Ishikawa (cell line): ENCODE results near the gene KRT35.

Experiments used
- CREB1 ChIP-seq: IDR thresholded peaks from 2 replicates; pipeline ENCODE4 v1.6.1; 2012; ENCODE audit warnings: low read depth
- EP300 ChIP-seq: IDR thresholded peaks from 2 replicates; pipeline ENCODE4 v1.6.1; 2012; ENCODE audit warnings: borderline replicate concordance
- RAD21 ChIP-seq: IDR thresholded peaks from 2 replicates; pipeline ENCODE4 v1.6.1; 2012; ENCODE audit warnings: low read depth
- REST ChIP-seq: IDR thresholded peaks from 2 replicates; pipeline ENCODE4 v1.6.1; 2012; ENCODE audit warnings: low read depth, mild to moderate bottlenecking
- TCF12 ChIP-seq: IDR thresholded peaks from 2 replicates; pipeline ENCODE4 v1.6.1; 2012; ENCODE audit warnings: low read depth

DNA sequence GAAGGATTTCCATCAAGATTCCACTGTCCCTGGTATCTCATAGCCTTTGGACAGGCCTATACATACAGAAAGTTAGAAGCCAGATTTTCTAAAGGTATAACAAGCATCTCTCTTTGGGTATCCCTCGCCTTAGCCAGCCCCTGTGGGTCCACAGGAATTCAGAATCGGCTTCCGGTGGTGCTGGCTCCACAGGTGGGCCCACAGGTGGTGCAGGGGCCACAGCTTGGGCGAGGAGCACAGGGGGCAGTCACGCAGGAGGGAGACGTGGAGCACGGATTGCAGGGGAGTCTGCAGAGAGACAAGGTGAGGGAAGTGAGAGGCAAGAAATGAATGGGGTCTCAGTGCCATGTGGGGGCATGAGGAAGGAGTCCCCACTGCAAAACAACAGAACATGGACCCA, 43.7 kb downstream of the KRT35 start:
- TF ChIP-seq RAD21 (no peak), REST (no peak), EP300 (no peak), TCF12 (no peak), CREB1 (no peak)
